ENCODE data around the gene PRKN. TPM values are rescaled to one million over a fixed set of nuclear protein-coding genes. Genes with fewer than 3 reads are reported as not detected.

Gene PRKN
- total RNA-seq, 1 donor from 2014 or later, result 5.1 TPM

GRCh38 chr6:162063666-162064065 lies 663.9 kb downstream of the PRKN start:
- DNase-seq (ENCODE audit: low spot score), result no peak
- no peak for TF ChIP-seq CTCF (IDR thresholded peaks at IDR 0.05; ENCODE audit: unreplicated experiment)
- no peaks in the 10 kb centered on the region for H3K4me1 Mint-ChIP-seq (ENCODE audit: unreplicated experiment)
- peaks cover 1% of the 10 kb centered on the region for H3K27me3 Mint-ChIP-seq (ENCODE audit: unreplicated experiment)
- H3K36me3 Mint-ChIP-seq (ENCODE audit: low read depth, unreplicated experiment), result no peaks in the 10 kb centered on the region
- no peaks in the 10 kb centered on the region for H3K9me3 Mint-ChIP-seq (ENCODE audit: unreplicated experiment)
- no peak overlapping the region for H3K27ac Mint-ChIP-seq (ENCODE audit: unreplicated experiment)
- H3K4me3 Mint-ChIP-seq (ENCODE audit: unreplicated experiment), result no peak overlapping the region

- Mint-ChIP-seq H3K27ac (ENCODE audit: unreplicated experiment) (no peak overlapping the region), H3K27me3 (ENCODE audit: unreplicated experiment) (peaks cover 4% of the 10 kb centered on the region), H3K4me3 (ENCODE audit: unreplicated experiment) (no peak overlapping the region)
Observed at GRCh38 chr6:162058281-162058875, 669.2 kb downstream of the PRKN start.

GRCh38 chr6:162056745-162057144 lies 670.8 kb downstream of the PRKN start:
- H3K27me3 Mint-ChIP-seq (ENCODE audit: unreplicated experiment), result peaks cover 4% of the 10 kb centered on the region
- peaks cover 6% of the 10 kb centered on the region for H3K4me1 Mint-ChIP-seq (ENCODE audit: unreplicated experiment)
- no peak overlapping the region for H3K4me3 Mint-ChIP-seq (ENCODE audit: unreplicated experiment)
- H3K9me3 Mint-ChIP-seq (ENCODE audit: unreplicated experiment), result no peaks in the 10 kb centered on the region
- no peak overlapping the region for H3K27ac Mint-ChIP-seq (ENCODE audit: unreplicated experiment)
- no peak for TF ChIP-seq CTCF (IDR thresholded peaks at IDR 0.05; ENCODE audit: unreplicated experiment)
- H3K36me3 Mint-ChIP-seq (ENCODE audit: low read depth, unreplicated experiment), result no peaks in the 10 kb centered on the region
- peak; percentile 15 for DNase-seq (ENCODE audit: low spot score)

More at GRCh38 chr6:162058281-162058875, 669.2 kb downstream of the PRKN start:
- Mint-ChIP-seq H3K9me3 (ENCODE audit: unreplicated experiment) (no peaks in the 10 kb centered on the region), H3K4me1 (ENCODE audit: unreplicated experiment) (peaks cover 6% of the 10 kb centered on the region), H3K36me3 (ENCODE audit: low read depth, unreplicated experiment) (no peaks in the 10 kb centered on the region)
- no peak for TF ChIP-seq CTCF (IDR thresholded peaks at IDR 0.05; ENCODE audit: unreplicated experiment)
- no peak for DNase-seq (ENCODE audit: low spot score)

DNA sequence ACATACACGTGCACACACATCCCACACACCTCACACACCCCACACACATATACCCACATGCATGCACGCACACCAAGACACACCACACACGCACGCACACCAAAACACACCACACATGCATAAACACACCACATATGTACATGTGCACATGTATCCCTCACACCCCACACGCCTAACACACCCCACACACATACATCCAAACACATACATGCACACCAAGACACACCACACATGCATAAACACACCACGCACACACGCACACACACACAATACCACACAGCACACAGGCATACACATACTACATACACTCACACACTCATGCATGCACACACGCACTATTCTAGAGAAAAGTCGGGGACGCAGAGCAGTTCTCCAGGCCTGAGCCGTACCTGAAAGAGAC lies 671.5 kb downstream of the PRKN start:
- no peak for TF ChIP-seq CTCF (IDR thresholded peaks at IDR 0.05; ENCODE audit: unreplicated experiment)
- Mint-ChIP-seq H3K4me1 (ENCODE audit: unreplicated experiment) (peaks cover 6% of the 10 kb centered on the region), H3K27ac (ENCODE audit: unreplicated experiment) (no peak overlapping the region), H3K4me3 (ENCODE audit: unreplicated experiment) (no peak overlapping the region), H3K27me3 (ENCODE audit: unreplicated experiment) (peaks cover 4% of the 10 kb centered on the region), H3K9me3 (ENCODE audit: unreplicated experiment) (no peaks in the 10 kb centered on the region), H3K36me3 (ENCODE audit: low read depth, unreplicated experiment) (no peaks in the 10 kb centered on the region)
- no peak for DNase-seq (ENCODE audit: low spot score)

GRCh38 chr6:162055365-162055764 lies 672.2 kb downstream of the PRKN start:
- Mint-ChIP-seq H3K27me3 (ENCODE audit: unreplicated experiment) (peaks cover 4% of the 10 kb centered on the region), H3K4me1 (ENCODE audit: unreplicated experiment) (peaks cover 6% of the 10 kb centered on the region), H3K36me3 (ENCODE audit: low read depth, unreplicated experiment) (no peaks in the 10 kb centered on the region), H3K27ac (ENCODE audit: unreplicated experiment) (peak overlapping the region; percentile 37), H3K9me3 (ENCODE audit: unreplicated experiment) (no peaks in the 10 kb centered on the region), H3K4me3 (ENCODE audit: unreplicated experiment) (no peak overlapping the region)
- DNase-seq (ENCODE audit: low spot score), result no peak
- TF ChIP-seq CTCF (IDR thresholded peaks at IDR 0.05; ENCODE audit: unreplicated experiment), result no peak
